GM18519 (cell line): ENCODE results near the gene ZNRF3.
"Not testable (repeated sequence)": the region's sequence is repeated elsewhere in the genome, so short reads cannot be mapped to it uniquely, and the experiment has no call there.

ENCODE experiments used
- ATAC-seq: cut with Tn5 transposase; IDR thresholded peaks from one replicate; pipeline ENCODE4 v1.9.1; 2021; ENCODE audit warnings: mild to moderate bottlenecking, moderate library complexity; ENCODE audit not compliant: unreplicated experiment, low FRiP score

ZNRF3 gene

DNA sequence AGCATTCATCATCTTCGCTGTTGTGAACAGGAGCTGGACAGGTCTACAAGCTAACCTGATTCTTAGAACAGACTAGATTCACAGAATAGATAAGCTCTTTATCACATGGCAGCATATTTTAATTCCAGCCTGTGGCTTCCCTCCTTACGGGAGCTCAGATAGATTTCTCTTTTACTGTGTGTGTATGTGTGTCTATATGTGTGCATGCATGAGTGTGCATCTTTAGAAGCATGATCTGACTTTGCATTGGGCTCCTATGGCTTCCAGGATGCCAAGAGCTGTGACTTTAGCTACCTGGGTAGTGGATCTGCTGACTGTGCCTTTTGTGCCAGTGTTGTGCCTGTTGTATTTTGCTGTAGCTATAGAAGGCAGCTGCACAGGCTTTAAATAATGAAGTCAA lies 44.3 kb downstream of the ZNRF3 start:
- ATAC-seq, result no peak

DNA sequence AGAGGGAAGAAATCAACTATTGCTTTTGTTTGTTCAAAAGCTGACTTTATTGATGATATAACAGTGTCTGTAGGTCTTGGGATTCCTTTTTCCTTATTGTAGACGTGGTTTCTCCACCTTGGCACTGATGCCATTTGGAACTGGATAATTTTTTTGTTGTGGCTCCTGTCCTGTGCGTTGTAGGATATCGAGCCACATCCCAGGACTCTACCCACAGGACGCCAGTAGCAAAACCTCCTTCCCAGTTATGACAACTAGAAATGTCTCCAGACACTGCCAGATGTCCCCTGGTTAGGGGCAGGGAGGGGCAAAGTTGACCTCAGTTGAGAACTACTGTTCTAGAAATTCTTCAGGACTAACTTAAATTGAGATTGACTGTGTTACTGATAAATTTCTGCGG lies 45.8 kb downstream of the ZNRF3 start:
- no peak for ATAC-seq

DNA sequence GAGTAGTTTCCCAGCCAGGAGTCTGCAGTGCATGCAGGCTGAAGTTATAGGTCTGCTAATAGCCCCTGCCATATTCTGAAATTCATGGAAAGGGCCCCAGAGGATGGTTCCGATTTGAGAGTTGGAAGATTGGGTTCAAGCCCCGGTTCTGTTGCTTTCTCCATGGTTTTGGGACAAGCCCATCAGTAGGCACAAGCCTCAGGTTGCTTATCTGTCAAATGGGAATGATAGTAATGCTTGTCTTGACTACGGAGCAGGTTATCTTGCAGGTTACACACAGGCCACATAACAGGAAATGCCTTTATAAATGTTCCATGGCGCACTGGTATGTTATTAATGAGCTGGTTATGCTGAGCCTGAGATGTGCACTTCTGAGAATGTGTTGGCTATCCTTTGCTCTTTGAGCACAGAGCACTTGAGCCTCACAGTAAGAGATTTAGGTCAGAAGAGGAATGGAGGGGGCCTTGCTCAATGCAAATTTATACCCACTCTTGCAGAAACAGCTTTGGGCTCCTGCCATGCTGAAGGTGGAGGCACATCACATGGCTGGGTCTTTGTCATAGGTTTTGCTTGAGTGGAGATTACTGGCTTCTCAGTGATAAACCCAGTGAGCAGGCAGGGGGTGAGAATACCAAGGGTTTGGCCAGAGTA lies 47.1 kb downstream of the ZNRF3 start:
- ATAC-seq, result no peak

DNA sequence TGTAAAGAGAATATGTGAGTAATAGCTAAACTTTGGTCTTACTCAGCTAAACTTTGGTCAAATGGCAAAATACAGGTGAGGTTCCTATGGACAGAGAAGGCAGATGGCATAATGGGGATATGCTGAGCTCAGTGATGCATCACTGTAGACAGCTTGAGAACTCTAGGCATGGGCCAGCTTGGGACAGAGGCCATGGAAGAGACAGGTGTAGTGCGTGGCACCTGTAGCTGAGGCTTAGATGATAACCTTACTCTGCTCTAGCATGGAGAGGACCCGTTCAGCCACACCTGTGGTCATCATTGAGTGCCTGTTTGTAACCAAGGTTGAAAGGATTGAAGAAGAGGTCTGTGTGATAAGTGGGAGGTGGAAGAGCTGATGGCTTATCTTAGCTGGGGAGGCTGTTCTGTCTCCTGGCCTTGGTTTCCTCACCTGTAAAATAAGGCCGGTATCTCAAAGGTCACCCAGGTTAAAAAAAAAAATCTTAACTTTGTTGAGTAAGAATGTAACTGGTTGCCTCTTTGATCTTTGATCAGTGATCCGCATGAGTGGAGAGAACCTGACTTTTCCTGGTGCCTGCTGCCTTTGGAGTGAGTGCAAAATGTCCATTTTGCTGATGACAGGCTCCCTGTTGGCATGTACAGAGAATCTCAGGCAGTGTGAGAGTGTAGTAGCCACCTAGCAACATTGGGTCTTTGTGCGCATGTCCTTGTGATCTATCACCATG lies 48.6 kb downstream of the ZNRF3 start:
- ATAC-seq, result no peak

DNA sequence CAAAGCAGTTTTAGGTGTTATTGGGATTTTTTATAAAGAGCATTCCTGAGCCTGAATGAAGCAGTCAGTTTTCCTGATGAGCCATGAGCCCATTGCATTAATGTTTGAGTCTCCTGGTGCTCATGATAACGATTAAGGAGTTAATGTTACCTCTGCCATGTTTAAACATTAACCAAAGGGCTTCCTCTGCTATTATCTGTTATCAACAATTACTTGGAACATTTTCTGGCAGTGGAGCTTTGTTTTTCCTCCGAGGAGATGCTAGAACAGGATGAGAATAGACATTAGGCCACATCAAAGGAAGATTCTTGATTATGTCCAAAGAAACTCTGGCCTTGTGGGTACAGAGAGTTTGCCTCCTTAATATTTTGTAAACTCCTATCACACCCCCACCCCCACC lies 49.9 kb downstream of the ZNRF3 start:
- ATAC-seq, result no peak

DNA sequence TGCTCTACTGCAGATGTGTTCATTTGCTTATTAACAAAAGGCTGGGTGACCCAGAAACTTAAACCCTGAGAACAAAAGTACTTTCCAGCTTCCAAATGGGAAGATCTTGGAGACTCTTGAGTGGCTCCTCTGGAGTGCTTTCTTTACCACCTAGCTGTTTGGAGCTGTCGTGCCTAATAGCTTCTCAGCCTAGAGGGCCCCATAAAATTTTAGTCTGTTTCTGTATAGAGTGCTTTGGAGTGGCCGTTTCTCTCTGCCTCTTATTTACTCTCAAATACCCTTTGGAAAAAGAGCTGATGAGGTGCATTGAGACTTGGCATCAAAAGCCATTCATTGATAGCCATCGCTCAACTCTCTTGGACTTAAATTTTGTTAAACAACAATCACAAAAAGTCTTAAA lies 50.7 kb downstream of the ZNRF3 start:
- no peak for ATAC-seq

DNA sequence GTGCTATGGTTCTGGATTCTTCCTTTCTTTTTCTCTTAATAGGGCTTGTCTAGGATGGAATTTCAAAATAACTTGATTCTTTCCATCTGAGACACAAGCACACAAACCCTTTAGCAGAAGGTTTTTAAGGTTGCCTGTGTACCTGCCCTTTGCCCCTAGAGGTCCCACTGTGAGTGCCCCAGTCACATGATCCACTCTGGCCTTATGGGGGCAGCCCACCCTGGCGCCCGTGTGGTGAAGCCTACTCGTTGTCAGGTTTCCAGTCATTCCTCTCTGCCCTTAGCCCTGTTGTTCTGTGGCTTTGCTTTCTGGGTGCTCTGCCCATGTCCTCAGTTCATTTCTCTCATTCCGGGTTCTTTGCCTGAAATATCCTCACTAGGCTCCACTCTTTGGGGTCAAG lies 51.8 kb downstream of the ZNRF3 start:
- ATAC-seq, result no peak

DNA sequence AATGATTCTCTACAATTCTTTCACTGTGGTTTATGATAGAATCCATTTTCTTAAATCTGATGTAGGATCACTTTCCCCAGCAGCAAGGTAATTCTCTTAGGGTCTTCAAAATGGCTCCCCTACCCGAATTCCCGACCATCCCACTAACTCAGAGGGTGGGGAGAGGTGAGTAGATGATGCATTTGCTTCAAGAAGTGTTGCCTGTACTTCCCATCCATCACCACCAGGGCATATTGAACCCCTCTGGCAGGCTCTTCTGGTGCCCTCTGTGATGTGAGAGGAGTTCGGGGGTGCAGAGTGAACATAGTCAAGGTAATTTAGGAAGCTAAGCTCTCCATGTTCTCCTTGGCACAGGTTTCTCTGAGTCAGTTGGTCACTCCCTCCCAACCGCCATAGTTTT lies 52.3 kb downstream of the ZNRF3 start:
- ATAC-seq, result no peak

DNA sequence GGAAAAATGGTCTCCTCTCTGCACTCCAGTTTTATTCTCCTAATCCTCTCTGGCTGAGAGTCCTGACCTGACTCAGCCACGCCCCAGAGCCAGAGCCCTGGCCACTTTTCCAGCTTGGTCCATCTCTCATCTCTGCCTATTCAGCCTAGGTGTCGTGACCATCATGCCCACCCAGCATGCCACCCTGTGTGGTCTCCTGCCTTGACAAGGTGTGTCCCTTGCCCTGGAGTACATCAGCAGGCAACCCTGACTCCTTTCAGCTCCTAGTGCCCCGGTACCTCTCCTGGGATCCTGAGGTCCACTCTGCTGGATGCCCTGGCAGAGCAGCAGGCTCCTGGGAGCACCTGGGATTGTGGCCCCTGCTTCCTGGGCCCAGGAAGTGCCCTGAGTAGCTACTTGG lies 52.8 kb downstream of the ZNRF3 start:
- no peak for ATAC-seq

DNA sequence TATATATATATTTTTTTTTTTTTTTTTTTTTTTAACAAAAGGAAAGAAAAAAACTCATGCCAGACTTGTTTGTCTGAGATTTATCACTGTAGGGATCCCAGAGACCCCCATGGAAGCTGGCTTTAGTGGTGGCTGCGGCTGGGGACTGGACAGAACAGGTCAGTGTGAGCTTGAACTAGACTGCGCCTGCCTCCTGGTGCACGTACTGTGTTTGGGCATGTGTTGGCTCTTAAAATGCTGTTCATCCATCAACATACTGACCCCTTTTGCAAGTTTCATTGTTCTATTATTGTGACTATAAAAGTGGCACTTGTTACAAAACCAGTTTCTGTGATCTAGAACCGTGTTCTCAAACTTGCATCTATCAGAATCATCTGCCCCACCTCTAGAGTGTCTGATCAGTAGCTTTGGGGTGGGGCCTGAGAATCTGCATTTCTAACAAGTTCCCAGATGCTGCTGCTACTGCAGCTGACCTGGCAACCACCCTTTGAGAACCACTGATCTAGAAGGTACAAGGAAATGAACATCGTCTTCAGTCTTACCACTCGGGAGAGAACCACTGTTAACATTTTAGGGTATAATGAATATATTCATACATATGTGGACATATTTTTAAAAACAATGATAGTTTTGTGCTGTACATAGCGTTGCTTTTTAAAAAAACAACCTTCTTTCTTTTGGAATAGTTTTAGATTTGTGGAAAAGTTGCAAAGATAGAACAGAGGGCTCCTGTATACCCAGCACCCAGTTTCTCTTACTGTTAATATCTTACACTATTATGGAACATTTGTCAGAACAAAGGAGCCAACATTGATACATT lies 54.0 kb downstream of the ZNRF3 start:
- no peak for ATAC-seq

DNA sequence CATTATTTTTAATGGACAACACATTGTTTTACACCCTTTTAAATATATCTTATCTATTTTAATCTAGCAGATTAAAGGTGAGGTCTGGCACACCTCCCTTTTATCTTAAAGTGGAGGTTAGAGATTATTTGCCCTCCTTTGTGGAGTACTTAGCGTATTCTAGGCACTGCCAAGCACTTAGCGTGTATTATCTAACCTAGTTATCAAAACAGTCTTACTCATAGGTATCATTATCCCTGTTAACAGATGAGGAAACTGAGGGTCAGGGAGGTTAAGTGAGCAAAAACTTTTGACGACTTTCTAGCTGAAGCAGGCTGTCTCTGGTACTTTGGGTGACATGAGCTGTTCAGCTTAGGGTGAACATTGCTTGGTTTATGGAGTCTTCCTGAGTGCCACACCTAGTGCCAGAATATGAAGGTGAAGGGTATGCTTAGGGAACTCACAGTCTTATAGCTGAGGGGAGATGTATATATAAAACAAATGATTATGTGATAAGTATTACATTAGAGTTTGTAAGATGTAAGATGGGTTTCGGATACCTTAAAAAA lies 55.0 kb downstream of the ZNRF3 start:
- no peak for ATAC-seq

DNA sequence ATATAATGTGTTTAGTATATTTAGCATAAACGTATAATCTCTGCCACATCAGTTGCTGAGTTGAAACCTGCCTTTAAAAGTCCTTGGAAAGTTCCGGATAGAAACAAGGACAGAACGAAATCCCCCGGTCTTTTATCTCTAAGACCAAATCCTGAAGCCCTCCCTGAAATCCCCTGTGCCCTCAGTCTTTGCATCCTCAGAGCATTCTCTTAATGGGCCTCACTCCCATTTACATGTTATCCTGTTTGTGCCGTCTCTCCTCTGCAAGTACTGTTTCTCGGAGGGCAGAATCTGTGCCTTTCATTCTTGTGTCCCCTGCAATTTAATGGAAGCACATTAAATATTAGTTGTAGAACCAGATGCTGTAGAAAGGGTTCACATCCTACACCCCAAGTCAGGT lies 56.0 kb downstream of the ZNRF3 start:
- no peak for ATAC-seq

DNA sequence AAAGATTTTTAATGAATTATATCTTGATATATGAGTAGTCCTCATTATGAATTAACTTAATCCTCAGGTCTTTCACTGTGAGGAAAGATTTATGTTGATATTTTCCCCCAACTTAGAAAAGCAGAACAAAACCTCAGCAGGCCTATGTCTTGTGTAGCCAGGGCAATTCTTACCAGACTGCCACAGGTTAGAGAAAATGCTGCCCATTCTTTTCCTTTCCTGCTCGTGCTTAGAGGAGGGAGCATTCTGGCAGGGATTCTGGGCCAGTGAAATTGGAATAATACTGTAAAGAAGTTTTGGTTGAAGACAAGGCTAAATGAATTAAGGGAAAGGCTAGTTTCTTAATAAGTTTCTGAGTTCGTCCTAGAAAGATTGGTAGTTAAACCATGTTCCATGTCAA lies 56.6 kb downstream of the ZNRF3 start:
- ATAC-seq, result no peak

DNA sequence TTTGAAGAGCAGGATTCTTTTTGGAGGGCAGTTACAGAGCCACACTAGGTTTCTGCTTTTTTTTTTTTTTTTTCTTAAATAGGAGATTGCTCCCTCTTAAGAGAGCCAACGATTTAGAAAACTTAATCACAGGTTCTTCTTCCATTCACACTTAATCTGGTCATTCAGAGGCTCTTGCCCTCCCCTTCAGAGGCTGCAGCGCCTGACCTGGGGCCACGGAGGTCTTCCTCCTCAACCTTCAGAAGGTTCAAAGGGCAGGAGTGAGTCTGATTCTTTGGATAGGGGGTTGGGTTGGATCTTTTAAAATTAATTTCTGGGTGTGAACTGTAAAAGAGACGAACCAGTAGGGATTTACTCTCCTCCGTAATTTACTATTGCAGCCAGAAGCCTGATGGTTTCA lies 57.1 kb downstream of the ZNRF3 start:
- ATAC-seq, result no peak

DNA sequence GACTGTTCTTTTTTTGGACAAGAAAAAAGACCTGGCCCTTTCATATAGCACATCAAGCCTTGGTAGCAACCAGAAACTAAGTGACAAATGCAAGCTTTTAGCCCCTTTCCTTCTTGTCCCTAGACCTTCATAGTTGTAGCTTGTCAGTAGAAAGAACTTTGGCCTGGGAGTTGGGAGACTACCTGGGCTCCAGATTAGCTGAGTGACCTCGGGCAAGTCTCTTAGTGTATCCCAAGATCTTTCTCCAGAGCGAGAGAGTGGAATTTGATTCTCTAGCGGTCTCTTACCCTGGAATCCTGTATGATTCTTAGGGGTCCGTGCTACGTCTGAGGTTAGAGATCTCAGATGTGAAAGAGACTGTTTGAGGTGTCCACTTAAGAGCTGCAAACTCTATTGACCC lies 59.0 kb downstream of the ZNRF3 start:
- ATAC-seq, result no peak

DNA sequence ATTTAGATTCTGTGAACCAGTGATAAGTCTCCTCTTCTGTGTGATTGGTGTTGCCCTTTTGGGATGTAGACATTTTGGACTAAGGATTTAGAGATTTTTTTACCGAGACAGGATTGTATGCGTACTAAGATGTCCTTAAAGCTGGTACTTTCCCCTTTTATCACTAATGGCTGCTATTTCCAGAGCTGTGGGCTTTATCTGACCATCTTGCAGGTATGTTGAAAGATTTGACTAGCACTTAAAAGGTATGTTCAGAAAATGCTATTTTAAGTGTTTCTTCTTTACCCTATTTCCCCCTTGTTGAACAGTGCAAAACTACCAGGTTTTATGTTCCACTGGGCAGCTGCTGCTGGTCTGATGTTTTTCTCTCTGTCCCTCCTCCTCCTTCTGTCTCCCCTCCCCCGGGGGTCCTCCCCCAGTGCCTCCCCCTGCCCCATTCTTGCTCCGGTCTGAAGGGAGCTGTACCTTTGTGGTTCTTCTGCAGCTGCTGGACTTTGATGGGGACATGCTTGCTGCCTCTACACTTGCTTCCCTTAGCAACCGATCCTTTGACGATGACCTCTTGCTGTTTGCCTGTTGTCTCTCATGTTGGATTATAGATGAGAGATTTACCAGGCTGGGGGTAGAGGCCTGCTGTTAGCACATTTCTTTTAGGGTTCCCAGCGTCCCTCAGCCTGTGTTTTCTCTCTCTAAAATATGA lies 59.6 kb downstream of the ZNRF3 start:
- ATAC-seq, result no peak

DNA sequence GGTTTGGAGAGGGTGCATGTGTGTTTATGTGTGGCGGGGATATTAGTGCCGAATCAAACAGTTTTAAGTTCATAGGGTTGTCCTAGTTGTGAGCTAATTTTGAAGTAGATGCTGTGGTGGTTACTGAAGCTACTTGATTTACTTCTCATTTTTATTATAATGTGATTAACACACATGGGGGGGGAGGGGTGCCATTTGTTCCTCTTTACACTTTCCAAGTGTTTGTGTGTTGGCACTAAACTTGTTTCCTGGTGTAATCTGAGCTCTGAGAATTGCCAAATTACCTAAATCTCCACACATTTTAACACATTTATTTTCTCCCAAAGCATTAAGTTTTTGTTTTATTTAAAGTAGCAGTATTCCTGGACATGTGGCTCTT lies 60.1 kb downstream of the ZNRF3 start:
- ATAC-seq, result no peak

DNA sequence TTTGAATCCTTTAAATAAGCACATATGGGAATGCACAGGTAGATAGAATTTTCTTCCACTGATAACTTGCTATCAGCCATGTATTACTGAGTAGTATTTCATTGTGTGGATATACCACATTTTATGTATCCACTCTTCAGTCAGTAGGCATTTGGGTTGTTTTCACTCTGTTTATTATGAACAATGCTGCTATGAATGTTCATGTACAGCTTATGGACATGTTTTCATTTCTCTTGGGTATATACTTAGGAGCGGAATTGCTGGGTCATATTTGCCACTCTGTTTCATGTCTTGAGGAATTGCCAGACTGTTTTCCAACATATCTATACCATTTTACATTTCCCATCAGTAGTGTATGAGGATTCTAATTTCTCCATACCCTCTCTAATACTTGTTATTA lies 63.8 kb downstream of the ZNRF3 start:
- no peak for ATAC-seq

DNA sequence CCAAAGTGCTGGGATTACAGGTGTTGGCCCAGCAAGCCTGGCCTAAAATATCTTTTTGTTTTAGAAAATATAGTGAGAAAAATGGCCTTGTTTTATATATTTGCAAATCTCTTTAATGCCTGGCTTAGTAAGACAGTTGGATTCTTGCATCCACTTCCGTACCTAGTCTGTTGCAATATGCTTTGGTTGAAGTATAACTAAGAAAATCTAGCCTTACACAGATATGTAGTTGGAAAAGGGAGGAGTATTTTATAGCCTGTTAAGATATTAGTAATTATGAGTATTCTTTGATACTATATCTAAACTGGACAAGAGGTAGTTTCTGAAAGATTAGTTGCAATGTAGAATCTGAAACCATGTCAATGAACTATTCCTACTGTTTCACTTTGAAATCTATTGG lies 65.1 kb downstream of the ZNRF3 start:
- ATAC-seq, result no peak

DNA sequence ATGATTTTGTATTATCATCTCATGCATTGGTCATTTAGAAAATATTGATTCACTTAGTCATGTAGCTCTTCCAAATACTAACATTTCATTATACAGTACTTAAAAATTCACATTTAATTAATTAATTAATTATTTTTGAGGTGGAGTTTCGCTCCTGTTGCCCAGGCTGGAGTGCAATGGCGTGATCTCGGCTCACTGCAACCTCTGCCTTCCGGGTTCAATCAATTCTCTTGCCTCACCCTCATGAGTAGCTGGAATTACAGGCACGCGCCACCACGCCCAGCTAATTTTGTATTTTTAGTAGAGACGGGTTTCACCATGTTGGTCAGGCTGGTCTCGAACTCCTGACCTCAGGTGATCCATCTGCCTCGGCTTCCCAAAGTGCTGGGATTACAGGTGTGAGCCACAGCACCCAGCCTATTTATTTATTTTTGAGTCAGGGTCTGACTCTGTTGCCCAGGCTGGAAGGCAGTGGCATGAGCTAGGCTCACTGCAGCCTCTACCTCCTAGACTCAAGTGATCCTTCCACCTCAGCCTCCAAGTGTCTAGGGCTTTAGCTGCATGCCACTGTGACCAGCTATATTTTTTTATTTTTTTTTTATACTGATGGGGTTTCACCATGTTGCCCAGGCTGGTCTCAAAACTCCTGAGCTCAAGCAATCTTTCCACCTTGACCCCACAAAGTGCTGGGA lies 65.6 kb downstream of the ZNRF3 start:
- ATAC-seq, result not testable (repeated sequence)
